Occipital lobe (tissue), 2 donors: ENCODE results near the gene KCNAB2. TPM values are rescaled to one million over a fixed set of nuclear protein-coding genes. Genes with fewer than 3 reads are reported as not detected.

Experiments used
- DNase-seq: peaks from one replicate; lab custom pipeline; 2025; lab: John Stamatoyannopoulos, UW
- total RNA-seq: library from RNA; depleted of rRNA; stranded (reverse); fragments of >200 nt; gene quantifications from one replicate; pipeline ENCODE4 v1.2.3, GENCODE V29; 2014

KCNAB2 gene
- total RNA-seq, 1 donor from 2014 or later: 5.1 TPM

GRCh38 chr1:6145396-6145750, 99.7 kb downstream of the KCNAB2 start:
- no peak for DNase-seq

GRCh38 chr1:6145864-6146410, 100.2 kb downstream of the KCNAB2 start:
- no peak for DNase-seq

GRCh38 chr1:6148497-6149241, 103.0 kb downstream of the KCNAB2 start:
- DNase-seq: peak; percentile 68

GRCh38 chr1:6149597-6149996, 103.9 kb downstream of the KCNAB2 start:
- no peak for DNase-seq

- no peak for DNase-seq
Observed at GRCh38 chr1:6150006-6150938, 104.6 kb downstream of the KCNAB2 start.

Other genes starting within 250 kb of the KCNAB2 start
- gene NPHP4, start 53.5 kb upstream of the KCNAB2 start, total RNA-seq: 8.6 TPM
- 40.9 TPM for gene CHD5, start 134.4 kb downstream of the KCNAB2 start, total RNA-seq
- gene RPL22, start 153.7 kb downstream of the KCNAB2 start, total RNA-seq: 371 TPM
- 8.7 TPM for gene RNF207, start 160.2 kb downstream of the KCNAB2 start, total RNA-seq
- gene ICMT, start 190.1 kb downstream of the KCNAB2 start, total RNA-seq: 21.7 TPM
- gene HES3, start 198.3 kb downstream of the KCNAB2 start, total RNA-seq: not detected
- 25.3 TPM for gene GPR153, start 215.2 kb downstream of the KCNAB2 start, total RNA-seq